SK-N-SH (cell line): ENCODE results near the gene ANKRD18B. TPM values are rescaled to one million over a fixed set of nuclear protein-coding genes. Genes with fewer than 3 reads are reported as not detected.
"Not testable (repeated sequence)": the region's sequence is repeated elsewhere in the genome, so short reads cannot be mapped to it uniquely, and the experiment has no call there.

Experiments
- CTCF ChIA-PET: fragments of 300-600, 350-600 bp; formaldehyde crosslinking; extraction: SDS; loops from one replicate; lab custom pipeline; 2021; lab: Yijun Ruan, JAX
- POLR2A ChIA-PET: fragments of 350-600 bp; sonication (Branson Sonifier 250); formaldehyde crosslinking; extraction: SDS; loops from one replicate; lab custom pipeline; 2020; ENCODE audit warnings: antibody characterized with exemption, inconsistent platforms; lab: Yijun Ruan, JAX
- DNase-seq: peaks from one replicate; pipeline ENCODE4 v3.0.0; 2012
- H2AFZ ChIP-seq: fragments of 200-600 bp; sonication (generic); 2 replicates; pipeline ENCODE4 v1.8.1; 2016; ENCODE audit warnings: antibody characterized with exemption, mild to moderate bottlenecking, low read depth
- H3F3A ChIP-seq: fragments of 200-600 bp; sonication (generic); replicated peaks from 2 replicates; pipeline ENCODE3; 2016; ENCODE audit warnings: antibody characterized with exemption, mild to moderate bottlenecking; ENCODE audit not compliant: insufficient read depth
- H3K27ac ChIP-seq, 2 experiments: fragments of 200-500 bp in 1 of 2; fragments of 200-600 bp in 1 of 2; sonication (Bioruptor generic) in 1 of 2; sonication (generic), shearing (Covaris generic) in 1 of 2; 2 replicates each; pipeline versions ENCODE4 v1.5.1 to v1.6.1; 2014 to 2016; ENCODE audit warnings: low read depth in 2 of 2, inconsistent platforms in 1 of 2, low read length in 1 of 2, mild to moderate bottlenecking in 1 of 2, mixed read lengths in 1 of 2
- H3K27me3 ChIP-seq: fragments of 200-600 bp; sonication (generic), shearing (Covaris generic); 2 replicates; pipeline ENCODE4 v1.6.1; 2016; ENCODE audit warnings: mixed run types; ENCODE audit not compliant: insufficient read depth
- H3K36me3 ChIP-seq, 2 experiments: fragments of 200-500 bp in 1 of 2; fragments of 200-600 bp in 1 of 2; sonication (Bioruptor generic) in 1 of 2; sonication (generic) in 1 of 2; replicated peaks in 1 of 2; 2 replicates each; pipeline versions ENCODE3 to v1.5.1; 2014 to 2016; ENCODE audit warnings: low read length in 1 of 2, mild to moderate bottlenecking in 1 of 2; ENCODE audit not compliant: insufficient read depth in 2 of 2, control insufficient read depth in 1 of 2
- H3K4me1 ChIP-seq, 2 experiments: fragments of 200-500 bp in 1 of 2; fragments of 200-600 bp in 1 of 2; sonication (Bioruptor generic) in 1 of 2; sonication (generic), shearing (Covaris generic) in 1 of 2; 2 replicates each; pipeline versions ENCODE4 v1.5.1 to v1.6.1; 2014 to 2016; ENCODE audit warnings: low read depth in 1 of 2, low read length in 1 of 2, mixed run types in 1 of 2; ENCODE audit not compliant: insufficient read depth in 2 of 2, control insufficient read depth in 1 of 2
- H3K4me2 ChIP-seq: fragments of 200-600 bp; sonication (generic), shearing (Covaris generic); 2 replicates; pipeline ENCODE4 v1.6.1; 2017; ENCODE audit warnings: mixed run types
- H3K4me3 ChIP-seq, 2 experiments: fragments of 200-500 bp in 1 of 2; fragments of 200-600 bp in 1 of 2; sonication (Bioruptor generic) in 1 of 2; sonication (generic), shearing (Covaris generic) in 1 of 2; 2 replicates each; pipeline versions ENCODE4 v1.5.1 to v1.8.1; 2014 to 2016; ENCODE audit warnings: low read depth in 2 of 2, inconsistent platforms in 1 of 2, low read length in 1 of 2, mild to moderate bottlenecking in 1 of 2, mixed read lengths in 1 of 2, moderate library complexity in 1 of 2
- H3K79me2 ChIP-seq: fragments of 200-600 bp; sonication (generic); 2 replicates; pipeline ENCODE4 v1.8.1; 2017; ENCODE audit warnings: mild to moderate bottlenecking; ENCODE audit not compliant: insufficient read depth
- H3K9ac ChIP-seq: fragments of 200-600 bp; sonication (generic); 2 replicates; pipeline ENCODE4 v1.6.1; 2017; ENCODE audit warnings: mixed run types
- H3K9me2 ChIP-seq: fragments of 200-600 bp; sonication (generic); 2 replicates; pipeline ENCODE4 v1.6.1; 2017; ENCODE audit warnings: mixed run types
- H3K9me3 ChIP-seq: fragments of 200-600 bp; sonication (generic); 2 replicates; pipeline ENCODE4 v1.6.1; 2017; ENCODE audit warnings: mixed run types, mild to moderate bottlenecking, moderate library complexity
- H4K20me1 ChIP-seq: fragments of 200-600 bp; sonication (generic); 2 replicates; pipeline ENCODE4 v1.6.1; 2017; ENCODE audit warnings: mild to moderate bottlenecking, mixed run types; ENCODE audit not compliant: insufficient read depth
- EP300 ChIP-seq, 2 experiments: IDR thresholded peaks; 2 replicates each; pipeline versions ENCODE4 v1.4.0 to v1.6.1; 2012; ENCODE audit warnings: borderline replicate concordance in 1 of 2, low read depth in 1 of 2, low read length in 1 of 2
- FOSL2 ChIP-seq: IDR thresholded peaks from 2 replicates; pipeline ENCODE4 v1.4.0; 2012; ENCODE audit warnings: low read depth, mild to moderate bottlenecking, moderate library complexity, borderline replicate concordance
- FOXJ3 ChIP-seq: sonication (generic); formaldehyde crosslinking; IDR thresholded peaks from 2 replicates; pipeline ENCODE4 v1.5.1; 2020; ENCODE audit warnings: mild to moderate bottlenecking, missing genetic modification reagents
- RAD21 ChIP-seq: IDR thresholded peaks from 2 replicates; pipeline ENCODE4 v1.6.1; 2012; ENCODE audit warnings: mild to moderate bottlenecking, low read length
- RXRA ChIP-seq: IDR thresholded peaks from 2 replicates; pipeline ENCODE4 v1.4.0; 2012; ENCODE audit warnings: low read depth, mild to moderate bottlenecking, borderline replicate concordance
- SMC3 ChIP-seq: IDR thresholded peaks from 2 replicates; pipeline ENCODE4 v1.6.1; 2012; ENCODE audit warnings: low read depth, low read length, improper control_type of control experiment
- WGBS: methylation state at CpG from one replicate; pipeline ENCODE4 v1.1.6; 2017; ENCODE audit warnings: low lambda C conversion rate; 5-methylcytosine and 5-hydroxymethylcytosine counted together
- polyA plus RNA-seq, 3 experiments: library from polyadenylated mRNA; depleted of rRNA; stranded (reverse); fragments of >200 nt; gene quantifications; 2 replicates each; pipeline ENCODE4 v1.2.3, GENCODE V29; 2012
- TF ChIP-seq, protein P1 (sequence below): IDR thresholded peaks from 2 replicates; pipeline ENCODE4 v1.4.0; 2012; ENCODE audit warnings: low read depth, borderline replicate concordance
- TF ChIP-seq, protein P2 (sequence below): fragments of 200-600 bp; sonication (generic); IDR thresholded peaks from 2 replicates; pipeline ENCODE4 v1.6.1; 2017; ENCODE audit warnings: antibody characterized with exemption, mild to moderate bottlenecking, moderate library complexity
- TF ChIP-seq, protein P3 (sequence below): fragments of 150-350 bp; IDR thresholded peaks from 2 replicates; pipeline ENCODE4 v1.6.1; 2016; ENCODE audit warnings: mild to moderate bottlenecking, low read depth, low read length

The ANKRD18B gene
- polyA plus RNA-seq, 1 of the 3 experiments (the other 2 are of a cell fraction), result 2.3 TPM

DNA sequence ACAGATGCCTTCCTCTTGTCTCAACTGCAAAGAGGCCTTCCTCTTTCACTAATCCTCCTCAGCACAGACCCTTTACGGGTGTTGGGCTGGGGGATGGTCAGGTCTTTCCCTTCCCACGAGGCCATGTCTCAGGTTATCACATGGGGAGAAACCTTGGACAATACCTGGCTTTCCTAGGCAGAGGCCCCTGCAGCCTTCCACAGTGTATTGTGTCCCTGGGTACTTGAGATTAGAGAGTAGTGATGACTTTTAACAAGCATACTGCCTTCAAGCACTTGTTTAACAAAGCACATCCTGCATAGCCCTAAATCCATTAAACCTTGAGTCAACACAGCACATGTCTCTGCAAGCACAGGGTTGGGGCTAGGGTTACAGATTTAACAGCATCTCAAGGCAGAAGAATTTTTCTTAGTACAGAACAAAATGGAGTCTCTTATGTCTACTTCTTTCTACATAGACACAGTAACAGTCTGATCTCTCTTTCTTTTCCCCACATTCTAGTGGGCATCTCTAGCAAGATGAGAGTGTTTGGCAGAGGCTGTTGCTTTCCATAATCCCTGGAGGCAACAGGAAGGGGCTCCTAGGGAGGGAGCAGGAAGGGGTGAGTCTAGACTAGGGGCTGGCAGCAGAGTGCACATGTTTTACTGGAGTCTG is 8.6 kb upstream of the ANKRD18B start:
- not testable (repeated sequence) for H4K20me1 ChIP-seq

DNA sequence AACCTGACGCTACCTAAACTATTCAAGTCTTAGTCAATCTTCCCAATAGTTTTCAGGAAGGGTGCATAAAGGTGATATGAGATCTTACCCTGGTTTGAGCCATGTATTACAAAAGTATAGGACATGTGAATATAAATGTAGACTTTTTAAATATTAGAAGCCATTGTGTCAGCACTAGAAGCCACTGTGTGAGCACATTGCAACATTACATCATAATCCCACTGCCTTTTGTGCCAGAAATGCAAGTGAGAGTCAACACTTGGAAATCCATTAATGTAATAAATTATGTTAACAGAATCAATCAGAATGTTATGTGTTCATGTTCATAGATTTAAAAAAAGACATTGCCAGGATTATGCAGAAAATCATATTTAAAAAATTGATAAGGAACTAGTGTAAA is 7.7 kb upstream of the ANKRD18B start:
- POLR2A ChIA-PET, CTCF ChIA-PET, H3K27me3 ChIP-seq: not testable (repeated sequence)

More for the DNA sequence above, 8.6 kb upstream of the ANKRD18B start:
- H3K79me2 ChIP-seq, H3K9ac ChIP-seq, DNase-seq, POLR2A ChIA-PET, H3K9me2 ChIP-seq, H3K4me2 ChIP-seq, H2AFZ ChIP-seq, H3K9me3 ChIP-seq, H3K27me3 ChIP-seq, H3K4me1 ChIP-seq, H3K36me3 ChIP-seq, CTCF ChIA-PET, H3K27ac ChIP-seq, H3K4me3 ChIP-seq, H3F3A ChIP-seq: not testable (repeated sequence)
- 53% methylated on average over 2 of the region's 2 CpGs for WGBS

DNA sequence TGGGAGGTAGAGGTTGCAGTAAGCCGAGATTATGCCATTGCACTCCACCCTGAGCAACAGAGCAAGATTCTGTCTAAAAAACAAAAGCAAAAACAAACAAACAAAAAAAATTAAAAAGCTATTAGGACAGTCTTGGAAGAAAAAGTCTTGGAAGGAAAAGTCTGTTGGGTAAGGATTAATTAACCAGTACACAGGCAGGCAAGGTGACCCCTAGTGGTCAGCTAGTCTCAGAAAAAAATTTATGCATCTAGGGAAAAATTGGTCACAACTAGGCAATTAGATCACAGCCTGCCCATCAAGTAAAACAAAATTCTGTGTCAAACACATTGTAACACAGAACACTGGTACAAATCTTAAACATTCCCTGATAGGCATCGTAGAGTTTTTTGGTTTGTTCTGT is 6.7 kb upstream of the ANKRD18B start:
- TF ChIP-seq RAD21 (peak; percentile 26), SMC3 (peak; percentile 28; the same call in 1 of the 2 replicates), EP300 (IDR thresholded peaks at IDR 0.05; ENCODE audit: borderline replicate concordance in 1 of 2, low read depth in 1 of 2, low read length in 1 of 2) (no peak), FOSL2 (no peak), FOXJ3 (CRISPR knock-in tag) (no peak), RXRA (no peak)
- TF ChIP-seq, protein P1, sequence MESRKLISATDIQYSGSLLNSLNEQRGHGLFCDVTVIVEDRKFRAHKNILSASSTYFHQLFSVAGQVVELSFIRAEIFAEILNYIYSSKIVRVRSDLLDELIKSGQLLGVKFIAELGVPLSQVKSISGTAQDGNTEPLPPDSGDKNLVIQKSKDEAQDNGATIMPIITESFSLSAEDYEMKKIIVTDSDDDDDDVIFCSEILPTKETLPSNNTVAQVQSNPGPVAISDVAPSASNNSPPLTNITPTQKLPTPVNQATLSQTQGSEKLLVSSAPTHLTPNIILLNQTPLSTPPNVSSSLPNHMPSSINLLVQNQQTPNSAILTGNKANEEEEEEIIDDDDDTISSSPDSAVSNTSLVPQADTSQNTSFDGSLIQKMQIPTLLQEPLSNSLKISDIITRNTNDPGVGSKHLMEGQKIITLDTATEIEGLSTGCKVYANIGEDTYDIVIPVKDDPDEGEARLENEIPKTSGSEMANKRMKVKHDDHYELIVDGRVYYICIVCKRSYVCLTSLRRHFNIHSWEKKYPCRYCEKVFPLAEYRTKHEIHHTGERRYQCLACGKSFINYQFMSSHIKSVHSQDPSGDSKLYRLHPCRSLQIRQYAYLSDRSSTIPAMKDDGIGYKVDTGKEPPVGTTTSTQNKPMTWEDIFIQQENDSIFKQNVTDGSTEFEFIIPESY, result no peak
- TF ChIP-seq, protein P2, sequence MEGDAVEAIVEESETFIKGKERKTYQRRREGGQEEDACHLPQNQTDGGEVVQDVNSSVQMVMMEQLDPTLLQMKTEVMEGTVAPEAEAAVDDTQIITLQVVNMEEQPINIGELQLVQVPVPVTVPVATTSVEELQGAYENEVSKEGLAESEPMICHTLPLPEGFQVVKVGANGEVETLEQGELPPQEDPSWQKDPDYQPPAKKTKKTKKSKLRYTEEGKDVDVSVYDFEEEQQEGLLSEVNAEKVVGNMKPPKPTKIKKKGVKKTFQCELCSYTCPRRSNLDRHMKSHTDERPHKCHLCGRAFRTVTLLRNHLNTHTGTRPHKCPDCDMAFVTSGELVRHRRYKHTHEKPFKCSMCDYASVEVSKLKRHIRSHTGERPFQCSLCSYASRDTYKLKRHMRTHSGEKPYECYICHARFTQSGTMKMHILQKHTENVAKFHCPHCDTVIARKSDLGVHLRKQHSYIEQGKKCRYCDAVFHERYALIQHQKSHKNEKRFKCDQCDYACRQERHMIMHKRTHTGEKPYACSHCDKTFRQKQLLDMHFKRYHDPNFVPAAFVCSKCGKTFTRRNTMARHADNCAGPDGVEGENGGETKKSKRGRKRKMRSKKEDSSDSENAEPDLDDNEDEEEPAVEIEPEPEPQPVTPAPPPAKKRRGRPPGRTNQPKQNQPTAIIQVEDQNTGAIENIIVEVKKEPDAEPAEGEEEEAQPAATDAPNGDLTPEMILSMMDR, result peak; percentile 68
- TF ChIP-seq, protein P3, sequence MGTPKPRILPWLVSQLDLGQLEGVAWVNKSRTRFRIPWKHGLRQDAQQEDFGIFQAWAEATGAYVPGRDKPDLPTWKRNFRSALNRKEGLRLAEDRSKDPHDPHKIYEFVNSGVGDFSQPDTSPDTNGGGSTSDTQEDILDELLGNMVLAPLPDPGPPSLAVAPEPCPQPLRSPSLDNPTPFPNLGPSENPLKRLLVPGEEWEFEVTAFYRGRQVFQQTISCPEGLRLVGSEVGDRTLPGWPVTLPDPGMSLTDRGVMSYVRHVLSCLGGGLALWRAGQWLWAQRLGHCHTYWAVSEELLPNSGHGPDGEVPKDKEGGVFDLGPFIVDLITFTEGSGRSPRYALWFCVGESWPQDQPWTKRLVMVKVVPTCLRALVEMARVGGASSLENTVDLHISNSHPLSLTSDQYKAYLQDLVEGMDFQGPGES, result no peak
- Histone ChIP-seq H3K36me3 (no peaks in the 10 kb centered on the region), H3K79me2 (no peaks in the 10 kb centered on the region), H2AFZ (no peak overlapping the region), H3K9ac (no peak overlapping the region), H3K9me2 (no peaks in the 10 kb centered on the region), H3F3A (no peaks in the 10 kb centered on the region), H3K27ac (no peak overlapping the region), H3K27me3 (no peaks in the 10 kb centered on the region), H3K4me2 (no peak overlapping the region), H4K20me1 (no peaks in the 10 kb centered on the region), H3K4me1 (no peaks in the 10 kb centered on the region), H3K4me3 (no peak overlapping the region), H3K9me3 (no peaks in the 10 kb centered on the region)
- peak; percentile 52 for DNase-seq
- WGBS, result 58% methylated on average over 2 of the region's 2 CpGs
- CTCF ChIA-PET, result interaction anchor here (0.9 to 1.3 kb wide), 9 partner anchors 9 to 152 kb away, joined by 3 to 7 read pairs (median 4); no protein-coding TSS in a partner anchor
- POLR2A ChIA-PET, result no interaction called here

More for the DNA sequence above, 7.7 kb upstream of the ANKRD18B start:
- H3K27ac ChIP-seq, H3K9ac ChIP-seq, H2AFZ ChIP-seq, H3F3A ChIP-seq, H3K4me2 ChIP-seq, H3K79me2 ChIP-seq, H3K4me1 ChIP-seq, H3K9me3 ChIP-seq, H3K9me2 ChIP-seq, H4K20me1 ChIP-seq, H3K36me3 ChIP-seq, DNase-seq, H3K4me3 ChIP-seq: not testable (repeated sequence)
- WGBS, result 100% methylated on average over 1 of the region's 1 CpG

DNA sequence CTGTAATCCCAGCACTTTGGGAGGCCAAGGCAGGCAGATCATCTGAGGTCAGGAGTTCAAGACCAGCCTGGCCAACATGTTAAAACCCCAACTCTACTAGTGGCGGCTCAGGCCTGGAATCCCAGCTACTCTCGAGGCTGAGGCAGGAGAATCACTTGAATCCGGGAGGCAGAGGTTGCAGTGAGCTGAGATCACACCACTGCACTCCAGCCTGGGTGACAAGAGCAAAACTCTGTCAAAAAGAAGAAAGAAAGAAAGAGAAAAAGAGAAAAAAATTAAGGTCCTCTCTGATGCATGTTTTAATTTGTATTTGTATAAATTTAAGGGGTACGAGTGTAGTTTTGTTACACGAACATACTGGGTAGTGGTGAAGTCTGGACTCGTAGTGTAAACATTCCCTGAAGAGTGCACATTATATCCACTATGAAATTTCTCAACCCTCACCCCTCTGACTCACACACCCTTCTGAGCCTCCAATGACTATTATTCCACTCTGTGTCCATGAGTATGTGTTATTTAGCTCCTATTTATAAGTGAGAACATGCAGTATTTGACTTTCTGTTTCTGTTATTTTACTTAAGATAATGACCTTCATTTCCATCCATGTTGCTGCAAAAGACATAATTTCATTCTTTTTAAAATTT is 6.0 kb upstream of the ANKRD18B start:
- H2AFZ ChIP-seq, H3F3A ChIP-seq, H3K27ac ChIP-seq, H3K36me3 ChIP-seq, H3K4me2 ChIP-seq, H3K9me3 ChIP-seq, H3K4me1 ChIP-seq, H3K27me3 ChIP-seq, H3K79me2 ChIP-seq, POLR2A ChIA-PET, H3K4me3 ChIP-seq, H3K9ac ChIP-seq, H4K20me1 ChIP-seq, DNase-seq, H3K9me2 ChIP-seq: not testable (repeated sequence)
- 56% methylated on average over 6 of the region's 6 CpGs for WGBS
- CTCF ChIA-PET, result interaction anchor here (1.0 to 1.3 kb wide), 7 partner anchors 9 to 153 kb away, joined by 3 to 7 read pairs (median 4); no protein-coding TSS in a partner anchor
